Cardiac fibroblast (primary cell): ENCODE measurements around the gene CLPTM1L.
"Not testable (repeated sequence)": the region's sequence is repeated elsewhere in the genome, so short reads cannot be mapped to it uniquely, and the experiment has no call there.

Source experiments
- DNase-seq, 2 donors: peaks; one replicate each; pipeline versions ENCODE4 v3.0.0 to v3.0.0-alpha.2; 2010; ENCODE audit warnings: low read depth in 2 of 2
- H3K4me3 ChIP-seq, 2 donors: replicated peaks in 1 of 2; 1 replicate in 1 of 2; 2 replicates in 1 of 2; pipeline ENCODE4 v1.5.1; 2011; ENCODE audit warnings: low read depth in 2 of 2, low read length in 2 of 2, mild to moderate bottlenecking in 2 of 2, moderate library complexity in 1 of 2
- TF ChIP-seq, protein P1 (sequence below): IDR thresholded peaks from one replicate; pipeline ENCODE4 v1.5.1; 2011; ENCODE audit warnings: low read depth, mild to moderate bottlenecking, low read length, inconsistent platforms

The CLPTM1L gene

DNA sequence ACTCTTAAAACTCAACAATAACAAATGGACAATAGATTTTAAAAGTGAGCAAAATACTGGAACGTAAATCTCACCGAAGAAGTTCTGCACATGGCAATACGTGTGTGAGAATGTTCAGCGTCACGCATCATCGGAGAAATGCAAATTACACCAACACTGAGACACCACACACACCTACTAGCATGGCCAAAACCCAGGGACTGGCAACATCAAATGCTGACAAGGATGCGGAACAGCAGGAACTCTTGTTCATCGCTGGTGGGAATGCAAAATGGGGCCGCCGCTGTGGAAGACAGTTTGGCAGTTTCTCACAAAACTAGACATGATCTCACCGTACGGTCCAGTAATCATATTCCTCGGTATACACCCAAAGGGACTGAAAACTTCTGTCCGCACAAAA is 21.6 kb upstream of the CLPTM1L start:
- no peak for DNase-seq
- TF ChIP-seq, protein P1, sequence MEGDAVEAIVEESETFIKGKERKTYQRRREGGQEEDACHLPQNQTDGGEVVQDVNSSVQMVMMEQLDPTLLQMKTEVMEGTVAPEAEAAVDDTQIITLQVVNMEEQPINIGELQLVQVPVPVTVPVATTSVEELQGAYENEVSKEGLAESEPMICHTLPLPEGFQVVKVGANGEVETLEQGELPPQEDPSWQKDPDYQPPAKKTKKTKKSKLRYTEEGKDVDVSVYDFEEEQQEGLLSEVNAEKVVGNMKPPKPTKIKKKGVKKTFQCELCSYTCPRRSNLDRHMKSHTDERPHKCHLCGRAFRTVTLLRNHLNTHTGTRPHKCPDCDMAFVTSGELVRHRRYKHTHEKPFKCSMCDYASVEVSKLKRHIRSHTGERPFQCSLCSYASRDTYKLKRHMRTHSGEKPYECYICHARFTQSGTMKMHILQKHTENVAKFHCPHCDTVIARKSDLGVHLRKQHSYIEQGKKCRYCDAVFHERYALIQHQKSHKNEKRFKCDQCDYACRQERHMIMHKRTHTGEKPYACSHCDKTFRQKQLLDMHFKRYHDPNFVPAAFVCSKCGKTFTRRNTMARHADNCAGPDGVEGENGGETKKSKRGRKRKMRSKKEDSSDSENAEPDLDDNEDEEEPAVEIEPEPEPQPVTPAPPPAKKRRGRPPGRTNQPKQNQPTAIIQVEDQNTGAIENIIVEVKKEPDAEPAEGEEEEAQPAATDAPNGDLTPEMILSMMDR: no peak
- no peak overlapping the region for H3K4me3 ChIP-seq

GRCh38 chr5:1364211-1364610 is 19.3 kb upstream of the CLPTM1L start:
- TF ChIP-seq, protein P1: no peak
- no peak overlapping the region for H3K4me3 ChIP-seq
- no peak for DNase-seq

DNA sequence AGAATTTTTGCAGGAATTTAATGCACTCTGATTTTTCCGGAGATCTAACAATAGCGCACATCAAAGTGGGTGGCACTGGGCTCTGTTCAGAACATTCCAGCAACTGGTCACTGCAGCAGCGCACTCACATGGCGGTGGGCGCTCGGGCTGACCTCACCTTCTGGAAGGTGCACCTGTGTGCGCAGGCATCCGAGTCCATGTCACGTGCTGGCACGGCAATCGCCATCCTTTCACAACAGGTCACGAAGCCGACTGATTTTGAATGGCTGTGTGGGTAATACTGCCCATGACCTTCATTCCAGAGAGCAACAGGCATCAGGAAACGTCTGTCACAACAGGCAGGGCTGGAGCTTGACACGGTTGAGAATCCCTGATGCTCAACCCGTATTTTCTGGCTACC is 18.7 kb upstream of the CLPTM1L start:
- TF ChIP-seq, protein P1: no peak
- DNase-seq: no peak
- no peak overlapping the region for H3K4me3 ChIP-seq

DNA sequence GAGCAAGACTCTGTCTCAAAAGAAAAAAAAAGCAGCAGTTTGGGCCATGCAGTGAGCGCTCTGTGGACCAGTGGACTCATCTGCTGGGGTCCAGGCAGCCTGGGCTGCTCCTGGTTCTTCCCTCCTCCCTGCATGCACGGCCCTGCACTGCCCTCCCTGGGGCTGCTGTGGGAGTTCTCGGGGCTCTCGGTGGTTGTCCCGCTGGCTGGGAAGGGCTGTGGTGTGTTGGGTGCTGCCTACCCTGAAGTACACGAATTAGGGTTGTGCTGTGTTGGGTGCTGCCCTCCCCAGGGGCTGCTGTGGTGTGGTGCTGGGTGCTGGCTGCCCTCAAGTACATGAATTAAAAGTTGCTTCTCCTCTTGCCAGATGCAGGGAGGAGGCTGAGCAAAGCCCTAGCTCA is 18.3 kb upstream of the CLPTM1L start:
- H3K4me3 ChIP-seq: no peak overlapping the region
- TF ChIP-seq, protein P1: no peak
- no peak for DNase-seq

DNA sequence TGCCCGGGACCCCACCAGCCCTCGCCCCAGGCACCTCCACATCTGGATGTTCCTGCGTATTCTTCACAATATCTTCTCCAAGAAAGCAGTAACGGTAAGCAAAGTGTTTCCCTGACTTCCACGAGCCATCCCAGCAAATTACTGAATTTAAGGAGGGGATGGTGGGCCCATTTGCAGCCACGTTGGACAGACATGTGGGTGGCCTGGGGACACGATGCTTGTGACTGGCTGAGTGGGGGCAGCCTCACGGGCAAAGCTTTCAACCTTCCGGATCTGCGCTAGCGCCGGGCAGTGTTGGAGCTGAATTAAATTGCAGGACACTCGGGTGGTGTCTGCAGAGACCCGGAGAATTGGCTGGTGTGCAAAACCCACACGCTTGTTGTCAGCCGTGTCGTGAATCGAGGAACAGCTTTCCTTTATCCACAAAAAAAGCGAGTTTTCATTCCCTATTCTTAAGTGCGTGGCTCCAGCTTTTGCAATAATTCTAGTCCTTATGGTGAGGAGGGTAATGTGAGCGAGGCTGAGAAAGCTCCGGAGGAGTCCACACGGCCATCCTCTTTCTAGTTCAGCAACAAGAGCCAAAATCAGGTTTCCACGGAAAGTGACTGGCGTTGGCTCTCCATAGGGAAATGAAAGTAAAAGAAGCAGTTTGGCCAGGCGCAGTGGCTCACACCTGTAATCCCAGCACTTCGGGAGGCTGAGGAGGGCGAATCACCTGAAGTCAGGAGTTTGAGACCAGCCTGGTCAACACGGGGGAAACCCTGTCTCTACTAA is 17.5 kb upstream of the CLPTM1L start:
- TF ChIP-seq, protein P1: no peak
- H3K4me3 ChIP-seq: no peak overlapping the region
- DNase-seq: no peak

- DNase-seq: no peak
- no peak overlapping the region for H3K4me3 ChIP-seq
- TF ChIP-seq, protein P1: no peak
Measured at GRCh38 chr5:1360861-1361260, 16.0 kb upstream of the CLPTM1L start.

DNA sequence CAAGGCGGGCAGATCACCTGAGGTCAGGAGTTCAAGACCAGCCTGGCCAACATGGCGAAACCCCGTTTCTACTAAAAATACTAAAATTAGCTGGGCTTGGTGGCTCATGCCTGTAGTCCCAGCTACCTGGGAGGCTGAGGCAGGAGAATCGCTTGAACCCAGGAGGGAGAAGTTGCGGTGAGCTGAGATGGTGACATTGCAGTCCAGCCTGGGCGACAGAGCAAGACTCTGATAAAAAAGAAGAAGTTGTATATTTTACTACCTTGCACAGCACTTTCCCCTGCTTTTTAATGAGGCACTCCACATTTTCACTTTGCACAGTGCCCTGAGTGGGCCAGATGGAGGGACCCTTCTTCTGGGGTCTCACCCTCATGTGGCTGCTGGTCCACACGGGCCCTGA is 15.5 kb upstream of the CLPTM1L start:
- not testable (repeated sequence) for H3K4me3 ChIP-seq, DNase-seq
